ENCODE measurements around the gene CFAP221.

Gene CFAP221

GRCh38 chr2:119682578-119682977, 138.3 kb downstream of the CFAP221 start:
- no peak for DNase-seq

GRCh38 chr2:119683074-119683712, 138.9 kb downstream of the CFAP221 start:
- DNase-seq, result no peak

- no peak for DNase-seq
Measured at GRCh38 chr2:119683713-119684443, 139.6 kb downstream of the CFAP221 start.

- DNase-seq, result no peak
Measured at GRCh38 chr2:119684518-119684917, 140.3 kb downstream of the CFAP221 start.

- no peak for DNase-seq
Measured at GRCh38 chr2:119688616-119689015, 144.4 kb downstream of the CFAP221 start.

- DNase-seq, result no peak
Measured at GRCh38 chr2:119689218-119689617, 145.0 kb downstream of the CFAP221 start.

- DNase-seq, result no peak
Measured at GRCh38 chr2:119691189-119691588, 146.9 kb downstream of the CFAP221 start.

- DNase-seq, result no peak
Measured at GRCh38 chr2:119691651-119692245, 147.5 kb downstream of the CFAP221 start.

- DNase-seq, result no peak
Measured at GRCh38 chr2:119692310-119692709, 148.1 kb downstream of the CFAP221 start.

GRCh38 chr2:119692954-119693353, 148.7 kb downstream of the CFAP221 start:
- no peak for DNase-seq

GRCh38 chr2:119693567-119693966, 149.3 kb downstream of the CFAP221 start:
- no peak for DNase-seq

GRCh38 chr2:119693967-119694366, 149.7 kb downstream of the CFAP221 start:
- DNase-seq, result no peak

- DNase-seq, result no peak
Measured at GRCh38 chr2:119694470-119694844, 150.2 kb downstream of the CFAP221 start.

GRCh38 chr2:119694845-119695521, 150.7 kb downstream of the CFAP221 start:
- DNase-seq, result no peak

GRCh38 chr2:119696005-119696404, 151.8 kb downstream of the CFAP221 start:
- no peak for DNase-seq

- DNase-seq, result no peak
Measured at GRCh38 chr2:119696494-119697030, 152.3 kb downstream of the CFAP221 start.

- DNase-seq, result no peak
Measured at GRCh38 chr2:119697290-119698020, 153.2 kb downstream of the CFAP221 start.

- no peak for DNase-seq
Measured at GRCh38 chr2:119698246-119698645, 154.0 kb downstream of the CFAP221 start.

- DNase-seq, result no peak
Measured at GRCh38 chr2:119699016-119699606, 154.9 kb downstream of the CFAP221 start.

- no peak for DNase-seq
Measured at GRCh38 chr2:119700866-119701265, 156.6 kb downstream of the CFAP221 start.

- no peak for DNase-seq
Measured at GRCh38 chr2:119701352-119701751, 157.1 kb downstream of the CFAP221 start.

GRCh38 chr2:119702203-119702917, 158.1 kb downstream of the CFAP221 start:
- DNase-seq, result no peak
